Liver (tissue), 9 donors: ENCODE measurements around the gene SH3GL3. TPM values are rescaled to one million over a fixed set of nuclear protein-coding genes. Genes with fewer than 3 reads are reported as not detected.

Experiments used
- DNase-seq: peaks from one replicate; pipeline ENCODE4 v3.0.0-alpha.2; 2017; ENCODE audit warnings: low spot score
- H3K27ac ChIP-seq, 2 donors: one replicate each; pipeline ENCODE4 v1.7.0; 2013; ENCODE audit warnings: inconsistent platforms in 2 of 2, low read length in 2 of 2, control low read depth in 1 of 2, low read depth in 1 of 2, mild to moderate bottlenecking in 1 of 2
- H3K27me3 ChIP-seq, 4 donors: one replicate each; pipeline versions ENCODE4 v1.6.1 to v1.7.0; 2013; ENCODE audit warnings: low read length in 3 of 4, inconsistent platforms in 1 of 4, mild to moderate bottlenecking in 1 of 4, moderate library complexity in 1 of 4; ENCODE audit not compliant: control insufficient read depth in 4 of 4, insufficient read depth in 4 of 4
- H3K36me3 ChIP-seq, 4 donors: one replicate each; pipeline versions ENCODE4 v1.6.1 to v1.7.0; 2013; ENCODE audit warnings: low read length in 3 of 4, mild to moderate bottlenecking in 3 of 4, low read depth in 1 of 4, moderate library complexity in 1 of 4; ENCODE audit not compliant: control insufficient read depth in 4 of 4, insufficient read depth in 3 of 4
- H3K4me1 ChIP-seq, 4 donors: one replicate each; pipeline versions ENCODE4 v1.6.1 to v1.7.0; 2013; ENCODE audit warnings: low read length in 3 of 4, mild to moderate bottlenecking in 3 of 4, moderate library complexity in 1 of 4; ENCODE audit not compliant: control insufficient read depth in 4 of 4, insufficient read depth in 4 of 4
- H3K4me3 ChIP-seq, 3 donors: one replicate each; pipeline versions ENCODE4 v1.6.1 to v1.7.0; 2013; ENCODE audit warnings: low read length in 3 of 3, control low read depth in 1 of 3, low read depth in 1 of 3, mild to moderate bottlenecking in 1 of 3
- H3K9ac ChIP-seq, 2 donors: one replicate each; pipeline ENCODE4 v1.7.0; 2013; ENCODE audit warnings: low read length in 2 of 2, mild to moderate bottlenecking in 2 of 2, moderate library complexity in 2 of 2, control low read depth in 1 of 2, low read depth in 1 of 2
- H3K9me3 ChIP-seq, 4 donors: one replicate each; pipeline versions ENCODE4 v1.6.1 to v1.7.0; 2013; ENCODE audit warnings: low read length in 3 of 4; ENCODE audit not compliant: control insufficient read depth in 4 of 4
- ATF3 ChIP-seq: IDR thresholded peaks from 2 replicates; pipeline ENCODE4 v1.6.1; 2016; ENCODE audit warnings: antibody characterized with exemption
- CTCF ChIP-seq: fragments of 150-350 bp; IDR thresholded peaks from 2 replicates; pipeline ENCODE4 v1.5.1; 2017; ENCODE audit warnings: improper control_type of control experiment, low read depth, low read length; ENCODE audit not compliant: missing input control
- EGR1 ChIP-seq, 2 donors: IDR thresholded peaks; 2 replicates each; pipeline ENCODE4 v1.6.1; 2016 to 2018; ENCODE audit warnings: antibody characterized with exemption in 2 of 2, low read depth in 2 of 2
- FOXA1 ChIP-seq: IDR thresholded peaks from 2 replicates; pipeline ENCODE4 v1.6.1; 2016; ENCODE audit warnings: antibody characterized with exemption
- FOXA2 ChIP-seq: IDR thresholded peaks from 2 replicates; pipeline ENCODE4 v1.6.1; 2016; ENCODE audit warnings: antibody characterized with exemption
- GABPA ChIP-seq, 2 donors: IDR thresholded peaks in 1 of 2; conservative IDR thresholded peaks in 1 of 2; 2 replicates each; pipeline ENCODE4 v1.6.1; 2016; ENCODE audit warnings: antibody characterized with exemption in 2 of 2, mild to moderate bottlenecking in 1 of 2, moderate library complexity in 1 of 2
- HNF4A ChIP-seq, 2 donors: conservative IDR thresholded peaks; 2 replicates each; pipeline ENCODE4 v1.6.1; 2016; ENCODE audit warnings: antibody characterized with exemption in 2 of 2, mild to moderate bottlenecking in 2 of 2
- HNF4G ChIP-seq: IDR thresholded peaks from 2 replicates; pipeline ENCODE4 v1.6.1; 2016; ENCODE audit warnings: antibody characterized with exemption
- JUND ChIP-seq, 2 donors: IDR thresholded peaks; 2 replicates each; pipeline ENCODE4 v1.6.1; 2016; ENCODE audit warnings: antibody characterized with exemption in 2 of 2
- NR2F2 ChIP-seq: IDR thresholded peaks from 2 replicates; pipeline ENCODE4 v1.6.1; 2016; ENCODE audit warnings: antibody characterized with exemption
- RAD21 ChIP-seq, 2 donors: IDR thresholded peaks; 2 replicates each; pipeline ENCODE4 v1.6.1; 2016; ENCODE audit warnings: antibody characterized with exemption in 2 of 2, mild to moderate bottlenecking in 2 of 2
- RXRA ChIP-seq, 2 donors: IDR thresholded peaks; 2 replicates each; pipeline ENCODE4 v1.6.1; 2017 to 2018; ENCODE audit warnings: antibody characterized with exemption in 2 of 2, mild to moderate bottlenecking in 1 of 2
- SP1 ChIP-seq: IDR thresholded peaks from 2 replicates; pipeline ENCODE4 v1.6.1; 2018; ENCODE audit warnings: antibody characterized with exemption, mild to moderate bottlenecking
- TAF1 ChIP-seq: conservative IDR thresholded peaks from 2 replicates; pipeline ENCODE4 v1.6.1; 2016; ENCODE audit warnings: antibody characterized with exemption, mild to moderate bottlenecking
- YY1 ChIP-seq: IDR thresholded peaks from 2 replicates; pipeline ENCODE4 v1.6.1; 2016; ENCODE audit warnings: antibody characterized with exemption, mild to moderate bottlenecking
- ZBTB33 ChIP-seq: IDR thresholded peaks from 2 replicates; pipeline ENCODE4 v1.6.1; 2016; ENCODE audit warnings: antibody characterized with exemption
- WGBS: extraction: QIAGEN DNeasy Blood & Tissue Kit; methylation state at CpG from one replicate; pipeline ENCODE4 v1.1.7; 2013; 5-methylcytosine and 5-hydroxymethylcytosine counted together
- polyA plus RNA-seq, 2 donors: library from polyadenylated mRNA; stranded (reverse) in 1 of 2; unstranded in 1 of 2; fragments of 200-250 nt in 1 of 2; fragments of >200 nt in 1 of 2; fragmentation: Nextera tagmentation in 1 of 2; extraction: Ambion mirVana in 1 of 2; gene quantifications; one replicate each; pipeline versions ENCODE4 v1.2.1 to v1.2.3, GENCODE V29; 2013 to 2015
- total RNA-seq, 2 donors: library from RNA; depleted of rRNA; stranded (reverse); fragments of >200 nt; gene quantifications; one replicate each; pipeline ENCODE4 v1.2.3, GENCODE V29; 2014
- TF ChIP-seq, protein P1 (sequence below): IDR thresholded peaks from 2 replicates; pipeline ENCODE4 v1.6.1; 2016; ENCODE audit warnings: antibody characterized with exemption
- TF ChIP-seq, protein P2 (sequence below): IDR thresholded peaks from 2 replicates; pipeline ENCODE4 v1.6.1; 2016; ENCODE audit warnings: antibody characterized with exemption, mild to moderate bottlenecking
- donor health status: healthy.
- donor health status: healthy.
- donor health status: healthy.
- donor health status: healthy.
- donor health status: healthy.

The SH3GL3 gene
- total and polyA plus RNA-seq, 4 donors, result 0.23 TPM; not detected in 3

DNA sequence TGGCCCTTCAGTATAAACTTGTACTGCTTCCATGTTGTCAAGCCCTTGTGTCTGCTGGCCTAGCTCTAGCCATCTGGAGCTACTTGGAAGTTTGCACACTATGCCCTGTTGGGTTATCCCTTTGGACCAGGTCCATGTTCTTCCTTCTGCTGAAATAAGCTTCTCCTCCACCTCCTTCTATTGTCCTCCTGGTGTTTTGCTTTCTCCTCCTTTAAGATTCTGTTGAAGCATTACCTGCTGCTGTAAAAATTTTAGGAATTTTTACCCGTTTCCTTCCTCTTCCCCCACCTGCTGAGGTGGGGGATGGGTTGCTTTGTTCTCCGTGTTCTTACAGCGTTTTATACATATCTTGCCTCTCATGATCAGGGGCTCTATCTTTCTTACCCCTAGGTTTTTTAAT, 51.7 kb downstream of the SH3GL3 start:
- no peak overlapping the region for H3K27ac ChIP-seq
- TF ChIP-seq, protein P1, sequence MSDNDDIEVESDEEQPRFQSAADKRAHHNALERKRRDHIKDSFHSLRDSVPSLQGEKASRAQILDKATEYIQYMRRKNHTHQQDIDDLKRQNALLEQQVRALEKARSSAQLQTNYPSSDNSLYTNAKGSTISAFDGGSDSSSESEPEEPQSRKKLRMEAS, result no peak
- no peak for TF ChIP-seq RXRA (IDR thresholded peaks at IDR 0.05)
- no peak for TF ChIP-seq TAF1
- no peak for TF ChIP-seq HNF4G
- H3K36me3 ChIP-seq, result no peaks in the 10 kb centered on the region
- H3K9me3 ChIP-seq, result no peaks in the 10 kb centered on the region
- no peak overlapping the region for H3K4me3 ChIP-seq
- no peak overlapping the region for H3K9ac ChIP-seq
- H3K27me3 ChIP-seq, result no peaks in the 10 kb centered on the region
- WGBS, result 66% methylated on average over 3 of the region's 3 CpGs
- H3K4me1 ChIP-seq, result no peaks in the 10 kb centered on the region
- no peak for DNase-seq

DNA sequence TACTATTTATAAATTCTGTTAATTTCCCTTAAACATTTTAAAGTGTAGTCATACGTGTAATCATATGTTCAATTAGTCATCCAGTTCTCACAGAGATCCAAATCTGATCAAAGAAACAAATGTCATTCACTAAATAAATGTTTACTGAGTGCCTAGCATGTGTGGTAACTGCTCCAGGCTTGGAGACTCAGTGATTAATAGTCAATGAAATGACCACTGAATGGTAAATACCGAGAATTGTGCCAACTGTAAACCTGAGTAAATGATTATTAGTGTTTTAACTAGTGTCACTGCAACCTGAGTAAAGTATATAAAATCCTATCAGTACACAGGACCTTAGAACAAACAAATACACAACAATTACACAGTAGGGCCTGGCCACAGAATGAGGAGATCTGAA, 52.3 kb downstream of the SH3GL3 start:
- H3K9ac ChIP-seq, result no peak overlapping the region
- no peaks in the 10 kb centered on the region for H3K4me1 ChIP-seq
- H3K36me3 ChIP-seq, result no peaks in the 10 kb centered on the region
- H3K27me3 ChIP-seq, result no peaks in the 10 kb centered on the region
- DNase-seq, result no peak
- TF ChIP-seq YY1, result no peak
- TF ChIP-seq NR2F2, result no peak
- TF ChIP-seq FOXA2, result no peak
- no peak for TF ChIP-seq RAD21 (IDR thresholded peaks at IDR 0.05)
- TF ChIP-seq EGR1 (IDR thresholded peaks at IDR 0.05; ENCODE audit: low read depth in 2 of 2), result no peak
- no peak for TF ChIP-seq HNF4A (conservative IDR thresholded peaks at IDR 0.05)
- TF ChIP-seq SP1, result no peak
- no peak for TF ChIP-seq GABPA (IDR thresholded peaks at IDR 0.05 in 1 of 2, conservative IDR thresholded peaks at IDR 0.05 in 1 of 2)
- no peak for TF ChIP-seq RXRA (IDR thresholded peaks at IDR 0.05)
- no peak for TF ChIP-seq FOXA1
- TF ChIP-seq HNF4G, result no peak
- no peak for TF ChIP-seq ATF3
- TF ChIP-seq, protein P2, sequence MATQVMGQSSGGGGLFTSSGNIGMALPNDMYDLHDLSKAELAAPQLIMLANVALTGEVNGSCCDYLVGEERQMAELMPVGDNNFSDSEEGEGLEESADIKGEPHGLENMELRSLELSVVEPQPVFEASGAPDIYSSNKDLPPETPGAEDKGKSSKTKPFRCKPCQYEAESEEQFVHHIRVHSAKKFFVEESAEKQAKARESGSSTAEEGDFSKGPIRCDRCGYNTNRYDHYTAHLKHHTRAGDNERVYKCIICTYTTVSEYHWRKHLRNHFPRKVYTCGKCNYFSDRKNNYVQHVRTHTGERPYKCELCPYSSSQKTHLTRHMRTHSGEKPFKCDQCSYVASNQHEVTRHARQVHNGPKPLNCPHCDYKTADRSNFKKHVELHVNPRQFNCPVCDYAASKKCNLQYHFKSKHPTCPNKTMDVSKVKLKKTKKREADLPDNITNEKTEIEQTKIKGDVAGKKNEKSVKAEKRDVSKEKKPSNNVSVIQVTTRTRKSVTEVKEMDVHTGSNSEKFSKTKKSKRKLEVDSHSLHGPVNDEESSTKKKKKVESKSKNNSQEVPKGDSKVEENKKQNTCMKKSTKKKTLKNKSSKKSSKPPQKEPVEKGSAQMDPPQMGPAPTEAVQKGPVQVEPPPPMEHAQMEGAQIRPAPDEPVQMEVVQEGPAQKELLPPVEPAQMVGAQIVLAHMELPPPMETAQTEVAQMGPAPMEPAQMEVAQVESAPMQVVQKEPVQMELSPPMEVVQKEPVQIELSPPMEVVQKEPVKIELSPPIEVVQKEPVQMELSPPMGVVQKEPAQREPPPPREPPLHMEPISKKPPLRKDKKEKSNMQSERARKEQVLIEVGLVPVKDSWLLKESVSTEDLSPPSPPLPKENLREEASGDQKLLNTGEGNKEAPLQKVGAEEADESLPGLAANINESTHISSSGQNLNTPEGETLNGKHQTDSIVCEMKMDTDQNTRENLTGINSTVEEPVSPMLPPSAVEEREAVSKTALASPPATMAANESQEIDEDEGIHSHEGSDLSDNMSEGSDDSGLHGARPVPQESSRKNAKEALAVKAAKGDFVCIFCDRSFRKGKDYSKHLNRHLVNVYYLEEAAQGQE, result no peak
- TF ChIP-seq JUND (IDR thresholded peaks at IDR 0.05), result no peak
- no peak for TF ChIP-seq TAF1
- no peak for TF ChIP-seq ZBTB33
- no peak for TF ChIP-seq CTCF
- TF ChIP-seq, protein P1, result no peak
- WGBS, result 78% methylated on average over 2 of the region's 2 CpGs
- no peaks in the 10 kb centered on the region for H3K9me3 ChIP-seq
- H3K27ac ChIP-seq, result no peak overlapping the region
- H3K4me3 ChIP-seq, result no peak overlapping the region
